ENCODE results near the gene KLF4.

DNA sequence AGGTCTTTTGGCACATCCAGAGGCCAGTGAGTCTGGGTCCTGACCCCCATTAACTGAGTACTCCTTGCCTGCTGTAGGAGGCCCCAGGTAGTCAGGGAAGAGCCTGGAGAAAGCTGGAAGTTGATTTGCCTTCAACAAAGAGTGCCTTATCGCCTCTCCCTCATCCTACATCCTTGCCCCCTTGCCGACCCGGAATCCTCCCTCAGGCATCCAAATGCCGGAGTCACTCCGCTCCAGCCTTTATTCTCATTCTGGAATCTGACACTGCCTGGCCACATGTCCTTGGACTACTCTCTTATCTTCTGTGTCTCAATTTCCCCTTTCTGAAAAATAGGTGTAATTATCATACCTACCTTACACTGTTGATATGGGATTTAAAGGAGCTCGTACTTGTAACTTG, 39.1 kb upstream of the KLF4 start:
- no peak for TF ChIP-seq CTCF (IDR thresholded peaks at IDR 0.05; ENCODE audit: poor library complexity, severe bottlenecking)
- TF ChIP-seq SMC3 (conservative IDR thresholded peaks at IDR 0.05; ENCODE audit: poor library complexity): no peak
